Embryonic facial prominence (tissue), 1 donor: Measurements from ENCODE around the gene DLL3.
"Not testable (repeated sequence)": the region's sequence is repeated elsewhere in the genome, so short reads cannot be mapped to it uniquely, and the experiment has no call there.

Experiments
- DNase-seq: peaks from one replicate; pipeline ENCODE4 v3.0.0-alpha.2; 2016; ENCODE audit errors: extremely low spot score

DLL3 gene, protein sequence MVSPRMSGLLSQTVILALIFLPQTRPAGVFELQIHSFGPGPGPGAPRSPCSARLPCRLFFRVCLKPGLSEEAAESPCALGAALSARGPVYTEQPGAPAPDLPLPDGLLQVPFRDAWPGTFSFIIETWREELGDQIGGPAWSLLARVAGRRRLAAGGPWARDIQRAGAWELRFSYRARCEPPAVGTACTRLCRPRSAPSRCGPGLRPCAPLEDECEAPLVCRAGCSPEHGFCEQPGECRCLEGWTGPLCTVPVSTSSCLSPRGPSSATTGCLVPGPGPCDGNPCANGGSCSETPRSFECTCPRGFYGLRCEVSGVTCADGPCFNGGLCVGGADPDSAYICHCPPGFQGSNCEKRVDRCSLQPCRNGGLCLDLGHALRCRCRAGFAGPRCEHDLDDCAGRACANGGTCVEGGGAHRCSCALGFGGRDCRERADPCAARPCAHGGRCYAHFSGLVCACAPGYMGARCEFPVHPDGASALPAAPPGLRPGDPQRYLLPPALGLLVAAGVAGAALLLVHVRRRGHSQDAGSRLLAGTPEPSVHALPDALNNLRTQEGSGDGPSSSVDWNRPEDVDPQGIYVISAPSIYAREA

DNA sequence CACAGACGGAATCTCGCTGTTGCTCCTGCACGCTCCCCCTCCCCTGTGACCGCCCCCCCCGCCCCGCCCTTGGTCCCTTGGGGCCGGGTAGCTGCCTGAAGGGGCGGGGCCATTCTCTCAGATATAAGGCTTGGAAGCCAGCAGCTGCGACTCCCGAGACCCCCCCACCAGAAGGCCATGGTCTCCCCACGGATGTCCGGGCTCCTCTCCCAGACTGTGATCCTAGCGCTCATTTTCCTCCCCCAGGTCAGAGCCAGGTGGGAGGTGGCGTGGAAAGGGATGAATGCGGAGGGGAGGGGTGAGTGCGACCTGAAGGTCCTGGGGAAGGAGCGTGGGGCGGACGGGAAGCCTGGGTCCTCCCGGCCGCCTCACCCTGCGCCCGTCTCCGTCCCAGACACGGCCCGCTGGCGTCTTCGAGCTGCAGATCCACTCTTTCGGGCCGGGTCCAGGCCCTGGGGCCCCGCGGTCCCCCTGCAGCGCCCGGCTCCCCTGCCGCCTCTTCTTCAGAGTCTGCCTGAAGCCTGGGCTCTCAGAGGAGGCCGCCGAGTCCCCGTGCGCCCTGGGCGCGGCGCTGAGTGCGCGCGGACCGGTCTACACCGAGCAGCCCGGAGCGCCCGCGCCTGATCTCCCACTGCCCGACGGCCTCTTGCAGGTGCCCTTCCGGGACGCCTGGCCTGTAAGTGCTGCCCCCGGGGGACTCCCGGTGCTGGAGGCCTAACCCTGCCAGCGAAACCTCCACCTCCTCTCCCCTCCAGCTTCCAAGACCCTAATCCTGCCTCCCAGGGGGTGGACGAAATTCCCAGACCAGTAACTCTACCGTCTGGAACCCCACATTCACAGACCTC is at the start of gene DLL3:
Gene DLL3, plus strand, starts transcription at position 150 of the 845 bp plus-strand sequence. Its CDS starts 28 bp downstream, at position 178.
- DNase-seq: no peak

DNA sequence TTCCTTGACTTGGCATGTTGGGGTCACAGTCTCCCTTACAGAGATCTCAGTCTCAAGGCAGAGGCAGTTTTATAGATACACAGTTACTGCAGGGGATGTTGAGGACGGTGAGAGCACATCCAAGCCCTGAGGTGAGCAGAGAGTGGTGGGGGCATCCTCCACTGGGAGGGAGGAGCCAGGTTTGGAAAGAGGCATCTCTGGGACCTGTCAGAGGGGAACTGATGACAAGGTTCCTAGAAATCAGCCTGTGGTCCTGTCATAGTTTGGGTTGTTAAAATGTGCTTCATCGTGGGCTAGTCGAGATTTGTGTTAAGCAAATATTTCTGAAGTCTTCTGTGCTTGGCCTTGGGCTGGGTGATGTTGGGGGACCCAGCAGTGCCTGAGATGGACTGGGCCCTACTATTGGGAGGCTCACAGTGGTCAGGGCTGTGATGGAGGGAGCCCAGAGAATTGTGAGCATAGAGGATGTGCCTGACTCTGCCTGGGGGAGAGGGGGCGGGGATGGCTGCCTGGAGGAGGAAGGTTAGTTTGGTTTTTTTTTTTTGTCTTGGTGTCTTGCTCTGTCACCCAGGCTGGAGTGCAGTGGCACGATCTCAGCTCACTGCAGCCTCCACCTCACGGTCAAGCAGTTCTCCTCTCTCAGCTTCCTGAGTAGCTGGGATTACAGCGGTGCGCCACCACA is 49.5 kb upstream of the DLL3 start:
- no peak for DNase-seq

DNA sequence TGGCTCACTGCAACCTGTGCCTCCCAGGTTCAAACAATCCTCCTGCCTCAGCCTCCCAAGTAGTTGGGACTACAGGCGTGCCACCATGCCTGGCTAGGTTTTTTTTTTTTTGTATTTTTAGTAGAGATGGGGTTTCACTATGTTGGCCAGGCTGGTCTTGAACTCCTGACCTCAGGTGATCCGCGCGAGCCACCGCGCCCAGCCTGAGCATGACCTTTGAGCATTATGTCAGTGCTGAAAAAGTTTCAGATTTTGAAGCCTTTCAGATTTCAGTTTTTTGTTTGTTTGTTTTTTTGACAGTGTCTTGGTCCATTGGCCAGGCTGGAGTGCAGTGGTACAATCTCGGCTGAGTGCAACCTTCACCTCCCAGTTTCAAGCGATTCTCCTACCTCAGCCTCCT is 47.5 kb upstream of the DLL3 start:
- not testable (repeated sequence) for DNase-seq

GRCh38 chr19:39463403-39463802 is 35.3 kb upstream of the DLL3 start:
- no peak for DNase-seq

GRCh38 chr19:39465956-39466747 is 32.6 kb upstream of the DLL3 start:
- DNase-seq: no peak

GRCh38 chr19:39467941-39468340 is 30.8 kb upstream of the DLL3 start:
- no peak for DNase-seq

DNA sequence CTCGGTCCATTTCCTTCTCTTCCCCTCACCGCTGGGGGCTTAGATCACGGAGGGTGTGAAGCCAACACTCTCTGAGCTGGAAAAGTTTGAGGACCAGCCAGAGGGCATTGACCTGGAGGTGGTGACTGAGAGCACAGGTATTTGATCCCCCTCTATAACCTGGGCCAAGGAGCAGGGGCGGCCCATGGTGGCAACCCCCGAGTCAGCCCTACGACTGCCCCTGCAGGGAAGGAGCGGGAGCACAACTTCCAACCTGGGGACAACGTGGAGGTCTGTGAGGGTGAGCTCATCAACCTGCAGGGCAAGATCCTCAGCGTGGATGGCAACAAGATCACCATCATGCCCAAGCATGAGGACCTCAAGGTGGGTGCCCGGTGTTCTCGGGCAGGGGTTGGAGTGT is 29.7 kb upstream of the DLL3 start:
- no peak for DNase-seq

GRCh38 chr19:39469567-39469966 is 29.2 kb upstream of the DLL3 start:
- no peak for DNase-seq

- no peak for DNase-seq
Measured at GRCh38 chr19:39470724-39471339, 27.9 kb upstream of the DLL3 start.

GRCh38 chr19:39471756-39472536 is 26.8 kb upstream of the DLL3 start:
- DNase-seq: no peak

DNA sequence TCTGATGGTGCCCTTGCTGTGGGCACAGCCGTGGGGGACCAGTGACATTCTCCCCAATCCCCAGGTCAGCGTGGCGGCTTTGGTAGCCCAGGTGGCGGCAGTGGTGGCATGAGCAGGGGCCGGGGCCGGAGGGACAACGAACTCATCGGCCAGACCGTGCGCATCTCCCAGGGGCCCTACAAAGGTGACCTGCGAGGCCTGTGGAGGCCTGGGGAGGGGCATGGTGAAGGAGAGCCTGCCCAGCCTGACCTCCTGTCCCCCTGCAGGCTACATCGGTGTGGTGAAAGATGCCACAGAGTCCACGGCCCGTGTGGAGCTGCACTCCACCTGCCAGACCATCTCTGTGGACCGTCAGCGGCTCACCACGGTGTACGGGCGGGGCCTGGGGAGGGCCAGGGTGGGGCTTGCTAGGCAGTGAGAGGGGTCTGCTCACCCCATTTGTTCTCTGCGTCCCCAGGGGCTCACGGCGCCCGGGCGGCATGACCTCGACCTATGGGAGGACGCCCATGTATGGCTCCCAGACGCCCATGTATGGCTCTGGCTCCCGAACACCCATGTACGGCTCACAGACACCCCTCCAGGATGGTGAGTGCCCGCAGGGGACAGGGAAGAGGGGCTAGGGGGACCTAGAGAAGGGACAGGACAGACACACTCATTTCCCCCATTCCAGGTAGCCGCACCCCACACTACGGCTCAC is 25.9 kb upstream of the DLL3 start:
- no peak for DNase-seq

DNA sequence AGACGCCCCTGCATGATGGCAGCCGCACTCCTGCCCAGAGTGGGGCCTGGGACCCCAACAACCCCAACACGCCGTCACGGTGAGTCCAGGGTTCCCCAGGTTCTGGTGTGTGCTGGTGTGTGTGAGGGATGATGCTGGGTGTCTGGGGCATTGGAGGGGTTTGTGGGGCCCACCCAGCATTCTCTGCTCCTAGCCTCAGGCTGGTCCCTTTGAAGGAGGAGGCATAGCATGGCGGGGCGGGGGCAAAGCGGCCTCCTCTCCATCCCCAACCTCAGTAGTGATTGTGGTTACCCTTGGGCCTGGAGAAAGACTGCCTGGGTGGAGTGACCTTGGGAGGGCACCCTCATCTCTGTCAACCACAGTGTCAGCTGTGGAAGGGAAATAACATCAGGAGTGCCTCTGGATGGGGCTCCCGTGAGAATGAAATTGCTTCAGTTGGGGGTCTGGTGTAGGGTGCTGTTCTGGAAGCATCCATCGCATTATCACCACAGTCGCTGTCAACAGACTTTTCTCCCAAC is 25.2 kb upstream of the DLL3 start:
- DNase-seq: no peak

GRCh38 chr19:39474139-39474620 is 24.6 kb upstream of the DLL3 start:
- DNase-seq: no peak

GRCh38 chr19:39475748-39476147 is 23.0 kb upstream of the DLL3 start:
- no peak for DNase-seq

DNA sequence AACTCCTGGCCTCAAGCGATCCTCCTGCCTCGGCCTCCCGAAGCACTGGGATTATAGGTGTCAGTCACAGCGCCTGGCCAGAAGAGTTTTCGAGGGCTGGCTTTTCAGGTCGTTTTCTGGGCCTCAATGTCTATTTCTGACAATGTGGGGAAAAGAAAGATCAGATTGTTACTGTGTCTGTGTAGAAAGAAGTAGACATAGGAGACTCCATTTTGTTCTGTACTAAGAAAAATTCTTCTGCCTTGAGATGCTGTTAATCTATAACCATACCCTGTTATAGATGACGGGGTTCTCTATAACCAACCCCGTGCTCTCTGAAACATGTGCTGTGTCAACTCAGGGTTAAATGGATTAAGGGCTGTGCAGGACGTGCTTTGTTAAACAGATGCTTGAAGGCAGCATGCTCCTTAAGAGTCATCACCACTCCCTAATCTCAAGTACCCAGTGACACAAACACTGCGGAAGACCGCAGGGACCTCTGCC is 19.4 kb upstream of the DLL3 start:
- DNase-seq: not testable (repeated sequence)

DNA sequence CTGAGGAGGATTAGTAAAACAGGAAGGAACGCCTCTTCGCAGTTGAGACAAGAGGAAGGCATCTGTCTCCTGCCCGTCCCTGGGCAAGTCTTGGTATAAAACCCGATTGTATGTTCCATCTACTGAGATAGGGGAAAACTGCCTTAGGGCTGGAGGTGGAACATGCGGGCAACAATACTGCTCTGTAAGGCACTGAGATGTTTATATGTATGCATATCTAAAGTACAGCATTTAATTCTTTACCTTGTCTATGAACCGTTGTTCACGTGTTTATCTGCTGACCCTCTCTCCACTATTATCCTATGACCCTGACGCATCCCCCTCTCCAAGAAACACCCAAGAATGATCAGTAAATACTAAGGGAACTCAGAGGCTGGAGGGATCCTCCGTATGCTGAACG is 18.8 kb upstream of the DLL3 start:
- DNase-seq: no peak

- DNase-seq: peak; percentile 85
Measured at GRCh38 chr19:39480337-39481228, 18.2 kb upstream of the DLL3 start, which contains the start of gene TIMM50. Gene TIMM50 (plus strand): TSS chr19:39480838. CDS start chr19:39480854, 16 bp downstream.

DNA sequence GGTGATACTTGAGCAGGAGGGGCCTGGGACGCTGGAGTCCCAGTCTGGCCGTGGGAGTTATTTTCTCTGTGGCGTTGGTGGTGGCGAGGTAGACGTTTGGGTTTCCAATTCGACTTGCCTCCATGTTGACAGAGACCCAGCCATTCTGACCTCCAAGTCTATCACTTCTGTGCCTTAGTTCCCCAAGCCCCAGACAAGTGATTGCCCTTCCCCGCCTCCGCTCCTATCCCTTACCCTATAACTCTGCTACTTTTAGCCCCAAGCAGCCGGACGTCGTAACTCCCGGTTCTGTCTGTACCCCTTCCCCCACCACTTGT is 17.6 kb upstream of the DLL3 start:
- no peak for DNase-seq
